ENCODE measurements around the gene MAPK10.
A peak's percentile ranks its signal among the peaks of the same experiment; 100 is the strongest.

The MAPK10 gene

GRCh38 chr4:86272669-86273068 is 87.2 kb downstream of the MAPK10 start:
- no peak for DNase-seq

DNA sequence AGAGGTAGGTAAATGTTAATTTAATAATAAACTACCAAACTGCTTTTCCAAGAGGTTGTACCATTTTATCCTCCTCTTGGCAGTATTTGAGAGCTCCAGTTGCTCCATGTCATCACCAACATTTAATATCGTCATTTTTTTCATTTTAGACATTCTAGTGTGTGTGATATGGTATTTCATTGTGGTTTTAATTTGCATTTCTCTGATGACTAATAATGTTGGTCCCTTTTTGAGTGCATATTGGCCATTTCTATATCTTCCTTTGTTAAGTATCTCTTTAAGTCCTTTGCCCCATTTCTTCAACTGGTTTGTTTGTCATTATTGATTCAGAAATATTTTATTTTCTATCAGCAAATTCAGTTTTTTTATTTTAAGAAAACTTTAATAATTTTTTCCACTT is 88.8 kb downstream of the MAPK10 start:
- no peak for DNase-seq

- no peak for DNase-seq
Observed at GRCh38 chr4:86269354-86269753, 90.5 kb downstream of the MAPK10 start.

GRCh38 chr4:86264241-86264640 is 95.6 kb downstream of the MAPK10 start:
- no peak for DNase-seq

- DNase-seq: no peak
Observed at GRCh38 chr4:86261636-86262035, 98.2 kb downstream of the MAPK10 start.

DNA sequence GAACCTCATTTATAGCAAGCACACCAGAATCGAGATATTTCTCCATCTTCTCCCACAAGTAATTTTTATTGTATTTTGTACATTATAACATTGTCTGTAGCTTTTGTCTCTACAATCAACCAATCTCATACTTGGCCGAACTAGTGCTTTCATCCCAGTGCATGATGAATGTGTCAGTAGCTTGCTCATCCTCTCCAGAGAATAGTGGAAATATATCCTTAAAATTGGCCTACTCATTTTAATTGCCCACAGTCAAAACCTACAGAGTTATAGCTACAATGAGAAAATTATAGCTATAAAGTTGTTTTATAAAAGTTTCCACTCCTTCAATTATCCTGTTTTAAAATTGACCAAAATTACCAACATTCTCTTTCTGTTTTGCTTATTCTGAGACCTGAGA is 103.8 kb downstream of the MAPK10 start:
- no peak for DNase-seq

GRCh38 chr4:86250619-86251018 is 109.2 kb downstream of the MAPK10 start:
- no peak for DNase-seq

GRCh38 chr4:86250006-86250405 is 109.8 kb downstream of the MAPK10 start:
- DNase-seq: no peak

GRCh38 chr4:86249074-86249473 is 110.8 kb downstream of the MAPK10 start:
- no peak for DNase-seq

GRCh38 chr4:86247906-86248305 is 111.9 kb downstream of the MAPK10 start:
- no peak for DNase-seq

DNA sequence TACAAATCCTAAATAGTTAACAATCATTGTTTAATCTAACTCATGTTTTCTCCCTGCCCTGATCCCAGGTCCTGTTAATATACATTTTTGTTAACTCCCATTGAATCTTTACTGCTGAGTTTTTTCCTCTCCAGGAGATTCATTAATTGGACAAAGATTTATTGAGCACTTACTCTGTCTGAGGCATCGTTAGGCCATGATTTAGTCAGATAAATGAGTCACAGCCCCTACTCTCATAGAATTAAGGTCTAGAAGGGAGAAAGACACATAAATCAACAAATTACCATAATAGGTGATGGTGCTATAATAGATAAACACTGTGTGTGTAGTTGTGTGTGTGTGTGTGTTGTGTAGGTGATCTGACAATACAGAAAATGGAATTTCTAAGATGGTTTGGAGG is 112.5 kb downstream of the MAPK10 start:
- no peak for DNase-seq

DNA sequence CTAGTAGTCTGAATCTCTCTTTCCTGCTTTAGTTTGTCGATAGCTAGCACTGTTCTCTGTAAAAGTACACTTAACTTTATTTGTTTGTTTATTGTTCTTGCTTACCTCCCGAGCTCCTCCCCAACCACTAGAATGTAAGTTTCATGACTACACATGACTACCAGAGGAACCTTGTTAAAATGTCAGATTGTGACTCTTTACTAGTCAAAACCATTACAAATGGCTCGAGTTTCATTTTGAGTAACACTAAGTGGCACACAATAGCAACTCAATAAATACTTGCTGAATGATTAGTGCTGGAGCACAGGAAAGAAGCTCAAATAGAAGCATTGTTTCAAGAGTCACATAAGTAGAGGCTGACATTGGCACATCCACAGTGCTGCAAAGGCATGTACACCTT is 116.1 kb downstream of the MAPK10 start:
- no peak for DNase-seq

- no peak for DNase-seq
Observed at GRCh38 chr4:86242677-86243076, 117.2 kb downstream of the MAPK10 start.

- no peak for DNase-seq
Observed at GRCh38 chr4:86235549-86235948, 124.3 kb downstream of the MAPK10 start.

DNA sequence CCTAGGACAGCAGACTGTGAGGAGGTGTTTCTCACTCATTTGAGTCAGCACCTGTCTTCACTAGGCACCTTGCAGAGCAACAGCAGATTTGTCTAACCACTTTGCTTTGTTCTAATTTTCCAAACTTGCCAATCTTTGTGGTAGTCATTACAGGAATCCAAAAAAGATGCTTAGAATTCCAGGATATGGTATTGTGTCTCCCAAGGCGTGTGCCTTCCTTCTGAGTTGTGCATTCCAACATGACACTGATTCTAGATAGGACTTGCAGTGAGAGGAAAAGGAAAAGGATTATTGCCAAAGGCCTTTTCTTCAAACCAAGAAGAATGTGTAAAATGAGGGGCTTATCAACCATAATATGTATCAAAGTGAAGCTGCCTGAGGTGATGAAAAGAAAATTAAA is 126.2 kb downstream of the MAPK10 start:
- DNase-seq: no peak

GRCh38 chr4:86233090-86233489 is 126.8 kb downstream of the MAPK10 start:
- no peak for DNase-seq

- DNase-seq: peak; percentile 38
Observed at GRCh38 chr4:86223472-86223871, 136.4 kb downstream of the MAPK10 start.

DNA sequence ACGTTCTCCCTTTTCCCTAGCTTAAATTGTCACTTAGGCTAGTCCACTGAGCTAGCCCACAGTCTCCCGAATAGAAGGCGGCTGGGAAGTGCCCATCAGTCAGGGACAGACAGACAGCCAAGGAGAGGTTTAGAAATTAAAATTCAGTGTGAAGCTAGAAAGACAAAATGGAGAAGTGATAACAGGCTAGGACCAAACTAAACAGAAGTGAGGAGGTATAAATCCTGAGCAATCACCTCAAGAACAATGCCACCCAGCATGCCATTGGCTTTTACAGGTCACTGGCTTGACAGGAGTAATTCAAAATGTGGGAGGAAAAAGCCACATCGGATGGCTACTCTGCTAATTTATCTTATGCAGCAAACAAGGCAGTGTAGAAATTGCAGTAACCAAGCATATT is 138.9 kb downstream of the MAPK10 start:
- DNase-seq: no peak

DNA sequence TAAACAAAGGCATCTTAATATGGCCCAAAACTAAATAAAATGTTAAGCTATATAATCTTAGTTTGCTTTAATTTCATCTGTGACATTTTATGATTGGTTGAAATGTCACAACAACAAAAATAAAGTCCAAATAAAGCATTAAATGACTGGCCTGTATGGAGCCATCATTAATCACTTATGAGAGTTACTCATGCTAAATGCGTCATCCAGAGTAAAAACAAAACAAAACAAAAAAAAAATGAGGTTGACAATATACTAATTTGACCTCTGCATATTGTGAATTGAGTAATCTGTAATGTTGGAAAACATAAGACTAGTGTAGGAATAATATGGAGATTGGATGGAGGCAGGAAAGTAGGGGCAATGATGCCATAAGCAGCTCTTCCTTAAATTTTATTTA is 139.7 kb downstream of the MAPK10 start:
- no peak for DNase-seq

- no peak for DNase-seq
Observed at GRCh38 chr4:86218746-86219473, 140.9 kb downstream of the MAPK10 start.

DNA sequence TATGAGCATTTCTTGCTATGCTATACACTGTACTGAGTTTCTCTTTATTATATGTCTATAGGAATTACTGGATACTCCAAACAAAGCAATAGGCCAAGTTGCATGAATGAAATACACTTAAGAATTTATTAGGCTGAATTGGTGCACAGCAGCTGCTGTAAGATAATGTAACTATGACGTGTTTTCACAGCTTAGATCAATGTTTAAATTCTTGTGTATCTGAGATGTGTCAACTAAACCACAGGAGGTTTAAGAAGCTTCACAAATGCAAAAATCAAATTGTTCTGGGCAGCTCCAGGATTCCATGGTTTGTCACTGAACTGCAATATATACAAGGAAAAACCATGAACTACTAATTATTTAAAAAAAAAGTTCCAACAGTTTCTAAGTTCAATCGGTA is 156.7 kb downstream of the MAPK10 start:
- no peak for DNase-seq

GRCh38 chr4:86185659-86186058 is 174.2 kb downstream of the MAPK10 start:
- no peak for DNase-seq

GRCh38 chr4:86184901-86185285 is 175.0 kb downstream of the MAPK10 start:
- no peak for DNase-seq

DNA sequence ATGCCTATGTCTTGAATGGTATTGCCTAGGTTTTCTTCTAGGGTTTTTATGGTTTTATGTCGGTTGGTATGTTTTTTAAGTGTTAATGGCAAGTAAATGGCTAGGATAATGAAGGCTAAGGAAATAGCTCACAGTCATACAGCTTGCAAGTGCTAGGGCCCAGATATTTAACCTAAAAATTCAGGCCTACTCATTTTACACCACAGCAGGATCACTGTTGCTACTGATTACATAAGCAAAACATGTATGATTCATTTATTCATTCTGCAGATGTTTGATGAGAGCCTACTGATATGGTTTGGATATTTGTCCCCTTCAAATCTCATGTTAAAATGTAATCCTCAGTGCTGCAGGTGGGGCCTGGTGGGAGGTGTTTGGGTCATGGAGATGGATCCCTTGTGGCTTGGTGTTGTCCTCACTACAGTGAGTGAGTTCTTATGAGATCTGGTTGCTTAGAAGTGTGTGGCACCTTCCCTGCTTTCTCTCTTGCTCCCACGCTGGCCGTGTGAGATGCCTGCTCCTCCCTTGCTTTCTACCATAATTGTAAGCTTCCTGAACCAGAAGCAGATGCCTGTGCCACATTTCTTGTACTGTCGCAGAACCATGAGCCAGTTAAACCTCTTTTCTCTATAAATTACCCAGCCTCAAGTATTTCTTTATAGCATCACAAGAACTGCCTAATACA is 175.5 kb downstream of the MAPK10 start:
- DNase-seq: no peak

- no peak for DNase-seq
Observed at GRCh38 chr4:86181585-86181984, 178.3 kb downstream of the MAPK10 start.
